RWPE1 (cell line): ENCODE results near the gene WDR38.

Source experiments
- CTCF ChIA-PET: fragments of 350-600 bp; sonication (Branson Sonifier 250); formaldehyde crosslinking; extraction: SDS; loops from one replicate; lab custom pipeline; 2021; lab: Yijun Ruan, JAX
- POLR2A ChIA-PET: fragments of 400-600 bp; formaldehyde crosslinking; extraction: SDS; loops from one replicate; lab custom pipeline; 2020; ENCODE audit warnings: antibody characterized with exemption; ENCODE audit not compliant: low non-redundant PET; lab: Yijun Ruan, JAX
- DNase-seq: peaks from one replicate; pipeline ENCODE4 v3.0.0; 2012; ENCODE audit warnings: low spot score
- H3K27ac ChIP-seq: fragments of 450-650 bp; 2 replicates; pipeline ENCODE4 v1.5.1; 2017
- TF ChIP-seq, protein P1 (sequence below): fragments of 450-650 bp; conservative IDR thresholded peaks from 2 replicates; pipeline ENCODE4 v1.5.1; 2017; ENCODE audit warnings: low read depth, mild to moderate bottlenecking

The WDR38 gene

DNA sequence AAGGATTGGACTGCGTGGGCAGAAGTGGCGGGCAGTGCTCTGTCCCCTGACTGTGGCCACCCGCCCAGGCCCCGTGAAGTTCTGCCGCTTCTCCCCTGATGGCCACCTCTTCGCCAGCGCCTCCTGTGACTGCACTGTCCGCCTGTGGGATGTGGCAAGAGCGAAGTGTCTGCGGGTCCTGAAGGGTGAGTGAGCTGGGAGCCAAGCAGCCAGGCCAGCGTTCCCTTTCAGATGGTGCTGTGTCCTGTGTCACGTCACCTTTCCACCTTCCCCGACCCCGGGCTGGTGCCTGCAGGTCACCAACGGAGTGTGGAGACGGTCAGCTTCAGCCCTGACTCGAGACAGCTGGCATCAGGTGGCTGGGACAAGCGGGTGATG lies 2.3 kb downstream of the WDR38 start:
- peak overlapping the region; percentile 99 for H3K27ac ChIP-seq
- ChIA-PET POLR2A (interaction anchor here (0.5 to 0.6 kb wide), 3 partner anchors 10 to 155 kb away, joined by 3 to 11 read pairs (median 3); no protein-coding TSS in a partner anchor), CTCF (interaction anchor here (0.6 to 18.3 kb wide), 5 partner anchors 15 to 238 kb away, joined by 3 to 761 read pairs (median 3); partner anchors contain the start of genes NR6A1 and OLFML2A)
- TF ChIP-seq, protein P1, sequence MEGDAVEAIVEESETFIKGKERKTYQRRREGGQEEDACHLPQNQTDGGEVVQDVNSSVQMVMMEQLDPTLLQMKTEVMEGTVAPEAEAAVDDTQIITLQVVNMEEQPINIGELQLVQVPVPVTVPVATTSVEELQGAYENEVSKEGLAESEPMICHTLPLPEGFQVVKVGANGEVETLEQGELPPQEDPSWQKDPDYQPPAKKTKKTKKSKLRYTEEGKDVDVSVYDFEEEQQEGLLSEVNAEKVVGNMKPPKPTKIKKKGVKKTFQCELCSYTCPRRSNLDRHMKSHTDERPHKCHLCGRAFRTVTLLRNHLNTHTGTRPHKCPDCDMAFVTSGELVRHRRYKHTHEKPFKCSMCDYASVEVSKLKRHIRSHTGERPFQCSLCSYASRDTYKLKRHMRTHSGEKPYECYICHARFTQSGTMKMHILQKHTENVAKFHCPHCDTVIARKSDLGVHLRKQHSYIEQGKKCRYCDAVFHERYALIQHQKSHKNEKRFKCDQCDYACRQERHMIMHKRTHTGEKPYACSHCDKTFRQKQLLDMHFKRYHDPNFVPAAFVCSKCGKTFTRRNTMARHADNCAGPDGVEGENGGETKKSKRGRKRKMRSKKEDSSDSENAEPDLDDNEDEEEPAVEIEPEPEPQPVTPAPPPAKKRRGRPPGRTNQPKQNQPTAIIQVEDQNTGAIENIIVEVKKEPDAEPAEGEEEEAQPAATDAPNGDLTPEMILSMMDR, result no peak
- no peak for DNase-seq

- DNase-seq, result no peak
- TF ChIP-seq, protein P1, result peak; percentile 73
- H3K27ac ChIP-seq, result peak overlapping the region; percentile 99
- CTCF ChIA-PET, result interaction anchor here (0.7 to 18.3 kb wide), 6 partner anchors 16 to 288 kb away, joined by 3 to 761 read pairs (median 4); partner anchors contain the start of genes NR6A1 and OLFML2A
- POLR2A ChIA-PET, result interaction anchor here (0.5 to 1.0 kb wide), 2 partner anchors 12 to 156 kb away, joined by 8 to 11 read pairs; no protein-coding TSS in a partner anchor
These were observed 2.9 kb downstream of the WDR38 start for GRCh38 chr9:124855944-124856765.

- peak overlapping the region; percentile 99 for H3K27ac ChIP-seq
- CTCF ChIA-PET, result interaction anchor here (0.5 to 1.5 kb wide), 4 partner anchors 14 to 83 kb away, joined by 3 to 8 read pairs (median 3); no protein-coding TSS in a partner anchor
- POLR2A ChIA-PET, result interaction anchor here (1.3 kb wide), 2 partner anchors 81 to 87 kb away, joined by 4 to 8 read pairs; partner anchors contain the start of gene OLFML2A
- no peak for DNase-seq
- TF ChIP-seq, protein P1, result no peak
These were observed 4.4 kb downstream of the WDR38 start for GRCh38 chr9:124857533-124858162.

- peak overlapping the region; percentile 99 for H3K27ac ChIP-seq
- TF ChIP-seq, protein P1, result no peak
- no peak for DNase-seq
- CTCF ChIA-PET, result interaction anchor here (0.5 to 1.5 kb wide), 5 partner anchors 13 to 87 kb away, joined by 3 to 8 read pairs (median 3); no protein-coding TSS in a partner anchor
- POLR2A ChIA-PET, result interaction anchor here (0.5 to 1.3 kb wide), 4 partner anchors 59 to 89 kb away, joined by 3 to 8 read pairs (median 4); partner anchors contain the start of gene OLFML2A
These were observed 5.2 kb downstream of the WDR38 start for GRCh38 chr9:124858330-124859046.

- DNase-seq, result no peak
- CTCF ChIA-PET, result interaction anchor here (2.6 kb wide), 1 partner anchor 88 kb away, joined by 16 read pairs; no protein-coding TSS in a partner anchor
- TF ChIP-seq, protein P1, result no peak
- POLR2A ChIA-PET, result interaction anchor here (0.6 kb wide), 1 partner anchor 446 kb away, joined by 3 read pairs; no protein-coding TSS in a partner anchor
- peak overlapping the region; percentile 99 for H3K27ac ChIP-seq
These were observed 6.7 kb downstream of the WDR38 start for GRCh38 chr9:124859803-124860581.
